Vagina (tissue), 2 donors: ENCODE measurements around the gene PRKAR1B. TPM values are rescaled to one million over a fixed set of nuclear protein-coding genes. Genes with fewer than 3 reads are reported as not detected.
"Not testable (repeated sequence)": the region's sequence is repeated elsewhere in the genome, so short reads cannot be mapped to it uniquely, and the experiment has no call there.

Experiments
- DNase-seq, 2 donors: peaks; one replicate each; pipeline ENCODE4 v3.0.0-alpha.2; 2017; ENCODE audit errors: extremely low spot score in 2 of 2
- H3K27ac ChIP-seq: fragments of 200-600 bp; sonication (generic); one replicate; pipeline ENCODE4 v1.5.1; 2019
- H3K27me3 ChIP-seq: fragments of 200-600 bp; sonication (generic); one replicate; pipeline ENCODE4 v1.5.1; 2019
- H3K36me3 ChIP-seq, 2 donors: fragments of 200-600 bp; sonication (generic); one replicate each; pipeline ENCODE4 v1.5.1; 2017 to 2019
- H3K4me1 ChIP-seq: fragments of 200-600 bp; sonication (generic); one replicate; pipeline ENCODE4 v1.5.1; 2019
- H3K4me3 ChIP-seq, 2 donors: fragments of 200-600 bp; sonication (generic); 1 replicate in 1 of 2; 2 replicates in 1 of 2; pipeline ENCODE4 v1.5.1; 2016 to 2019
- H3K9me3 ChIP-seq: fragments of 200-600 bp; sonication (generic); one replicate; pipeline ENCODE4 v1.5.1; 2019
- CTCF ChIP-seq, 3 experiments: fragments of 450-650 bp in 2 of 3; fragments of 200-600 bp in 1 of 3; sonication (generic) in 1 of 3; IDR thresholded peaks; one replicate each; pipeline ENCODE4 v1.5.1; 2017 to 2019; ENCODE audit warnings: antibody characterized with exemption in 3 of 3, mild to moderate bottlenecking in 2 of 3, moderate library complexity in 2 of 3
- POLR2A ChIP-seq, 2 donors: fragments of 450-650 bp; IDR thresholded peaks; one replicate each; pipeline ENCODE4 v1.6.1; 2017; ENCODE audit warnings: antibody characterized with exemption in 2 of 2, mild to moderate bottlenecking in 2 of 2, moderate library complexity in 2 of 2
- POLR2AphosphoS5 ChIP-seq, 2 donors: sonication (generic); formaldehyde crosslinking; IDR thresholded peaks; one replicate each; pipeline ENCODE4 v1.9.0; 2017; ENCODE audit warnings: antibody characterized with exemption in 2 of 2, mild to moderate bottlenecking in 2 of 2, low read depth in 1 of 2; ENCODE audit not compliant: insufficient read depth in 1 of 2
- intact Hi-C: fragments of 100-400 bp; cut with DNase I; formaldehyde crosslinking; loops from one replicate; pipeline ENCODE4 v1.15.1; 2023
- total RNA-seq: library from RNA; depleted of rRNA; stranded (reverse); fragments of >200 nt; gene quantifications from one replicate; pipeline ENCODE4 v1.2.3, GENCODE V29; 2016

The PRKAR1B gene
- total RNA-seq, 1 donor from 2014 or later: 31.4 TPM

GRCh38 chr7:664402-664775 lies 62.7 kb downstream of the PRKAR1B start:
- Histone ChIP-seq H3K4me3 (no peak overlapping the region), H3K27ac (peak overlapping the region; percentile 83), H3K36me3 (no peaks in the 10 kb centered on the region), H3K4me1 (peaks cover 44% of the 10 kb centered on the region), H3K27me3 (no peaks in the 10 kb centered on the region), H3K9me3 (no peaks in the 10 kb centered on the region)
- intact Hi-C loops: loop anchor here (5.0 kb wide), 1 partner anchor 1598 kb away; no protein-coding TSS in a partner anchor
- no peak for TF ChIP-seq POLR2A (IDR thresholded peaks at IDR 0.05)
- no peak for TF ChIP-seq CTCF (IDR thresholded peaks at IDR 0.05)
- TF ChIP-seq POLR2AphosphoS5 (IDR thresholded peaks at IDR 0.05; ENCODE audit: insufficient read depth in 1 of 2, low read depth in 1 of 2): no peak
- DNase-seq: no peak

GRCh38 chr7:662576-662975 lies 64.5 kb downstream of the PRKAR1B start:
- Histone ChIP-seq H3K9me3 (no peaks in the 10 kb centered on the region), H3K27ac (no peak overlapping the region), H3K4me3 (no peak overlapping the region), H3K36me3 (no peaks in the 10 kb centered on the region), H3K27me3 (no peaks in the 10 kb centered on the region), H3K4me1 (peaks cover 33% of the 10 kb centered on the region)
- no peak for DNase-seq
- intact Hi-C loops: loop anchor here (5.0 kb wide), 1 partner anchor 1600 kb away; no protein-coding TSS in a partner anchor
- TF ChIP-seq CTCF (IDR thresholded peaks at IDR 0.05) (no peak), POLR2AphosphoS5 (IDR thresholded peaks at IDR 0.05; ENCODE audit: insufficient read depth in 1 of 2, low read depth in 1 of 2) (no peak), POLR2A (IDR thresholded peaks at IDR 0.05) (no peak)

- Histone ChIP-seq H3K36me3 (no peaks in the 10 kb centered on the region), H3K27ac (no peak overlapping the region), H3K27me3 (no peaks in the 10 kb centered on the region), H3K4me1 (peaks cover 12% of the 10 kb centered on the region), H3K9me3 (no peaks in the 10 kb centered on the region), H3K4me3 (no peak overlapping the region)
- intact Hi-C loops: loop anchor here (5.0 kb wide), 1 partner anchor 1602 kb away; no protein-coding TSS in a partner anchor
- no peak for DNase-seq
- TF ChIP-seq POLR2A (IDR thresholded peaks at IDR 0.05): no peak
- no peak for TF ChIP-seq CTCF (IDR thresholded peaks at IDR 0.05)
- TF ChIP-seq POLR2AphosphoS5 (IDR thresholded peaks at IDR 0.05; ENCODE audit: insufficient read depth in 1 of 2, low read depth in 1 of 2): no peak
Observed at GRCh38 chr7:659996-660395, 67.1 kb downstream of the PRKAR1B start.

- Histone ChIP-seq H3K36me3 (no peaks in the 10 kb centered on the region), H3K9me3 (no peaks in the 10 kb centered on the region), H3K27ac (no peak overlapping the region), H3K4me3 (no peak overlapping the region), H3K27me3 (no peaks in the 10 kb centered on the region), H3K4me1 (peaks cover 7% of the 10 kb centered on the region)
- no peak for TF ChIP-seq POLR2A (IDR thresholded peaks at IDR 0.05)
- TF ChIP-seq CTCF (IDR thresholded peaks at IDR 0.05): no peak
- no peak for TF ChIP-seq POLR2AphosphoS5 (IDR thresholded peaks at IDR 0.05; ENCODE audit: insufficient read depth in 1 of 2, low read depth in 1 of 2)
- DNase-seq: no peak
- intact Hi-C loops: no loop called here
Observed at GRCh38 chr7:659306-659847, 67.7 kb downstream of the PRKAR1B start.

- intact Hi-C loops: no loop called here
- no peak overlapping the region for H3K4me3 ChIP-seq
- DNase-seq: no peak
Observed at GRCh38 chr7:657565-658119, 69.4 kb downstream of the PRKAR1B start.

GRCh38 chr7:657010-657409 lies 70.1 kb downstream of the PRKAR1B start:
- intact Hi-C loops, H3K36me3 ChIP-seq, DNase-seq, H3K4me1 ChIP-seq, H3K27me3 ChIP-seq, H3K9me3 ChIP-seq, H3K4me3 ChIP-seq, H3K27ac ChIP-seq: not testable (repeated sequence)

More at GRCh38 chr7:657565-658119, 69.4 kb downstream of the PRKAR1B start:
- TF ChIP-seq POLR2AphosphoS5 (IDR thresholded peaks at IDR 0.05; ENCODE audit: insufficient read depth in 1 of 2, low read depth in 1 of 2) (peak; percentile 45 to 53), POLR2A (IDR thresholded peaks at IDR 0.05) (no peak)
- Histone ChIP-seq H3K27ac (no peak overlapping the region), H3K27me3 (no peaks in the 10 kb centered on the region), H3K9me3 (no peaks in the 10 kb centered on the region), H3K36me3 (no peaks in the 10 kb centered on the region), H3K4me1 (no peaks in the 10 kb centered on the region)
